Bronchial epithelial cell (primary cell): ENCODE results near the gene CKM. TPM values are rescaled to one million over a fixed set of nuclear protein-coding genes. Genes with fewer than 3 reads are reported as not detected.

ENCODE experiments used
- DNase-seq: peaks from one replicate; pipeline ENCODE4 v3.0.0-alpha.2; 2010; ENCODE audit warnings: low read depth
- FAIRE-seq: peaks from 2 replicates; lab custom pipeline; 2011; peaks lifted over from hg19 to GRCh38; lab: Jason Lieb, UNC
- H3K27me3 ChIP-seq: 2 replicates; pipeline ENCODE4 v1.5.1; 2011; ENCODE audit warnings: low read length; ENCODE audit not compliant: control insufficient read depth, insufficient read depth
- H3K36me3 ChIP-seq: 2 replicates; pipeline ENCODE4 v1.5.1; 2011; ENCODE audit warnings: low read length; ENCODE audit not compliant: control insufficient read depth, insufficient read depth
- H3K4me3 ChIP-seq: 2 replicates; pipeline ENCODE4 v1.5.1; 2011; ENCODE audit warnings: mild to moderate bottlenecking, low read depth, low read length, control low read depth
- CTCF ChIP-seq: IDR thresholded peaks from 2 replicates; pipeline ENCODE4 v1.5.1; 2011; ENCODE audit warnings: mild to moderate bottlenecking, moderate library complexity, low read length, control low read depth, inconsistent platforms; ENCODE audit not compliant: insufficient read depth, severe bottlenecking
- total RNA-seq: library from RNA; depleted of rRNA; stranded (reverse); fragments of >200 nt; gene quantifications from 2 replicates; pipeline ENCODE4 v1.2.1, GENCODE V29; 2014

CKM gene
- total RNA-seq, 1 donor from 2014 or later: under 0.01 TPM

GRCh38 chr19:45363861-45364459 is 41.3 kb upstream of the CKM start:
- no peak for DNase-seq
- Histone ChIP-seq H3K4me3 (no peak overlapping the region), H3K27me3 (no peaks in the 10 kb centered on the region), H3K36me3 (peaks cover 16% of the 10 kb centered on the region)
- TF ChIP-seq CTCF: no peak
- no peak for FAIRE-seq

GRCh38 chr19:45362291-45362690 is 39.6 kb upstream of the CKM start:
- TF ChIP-seq CTCF: no peak
- Histone ChIP-seq H3K27me3 (no peaks in the 10 kb centered on the region), H3K36me3 (peaks cover 14% of the 10 kb centered on the region), H3K4me3 (no peak overlapping the region)
- FAIRE-seq (no peak), DNase-seq (no peak)

GRCh38 chr19:45361608-45362007 is 38.9 kb upstream of the CKM start:
- FAIRE-seq: no peak
- no peak for TF ChIP-seq CTCF
- Histone ChIP-seq H3K27me3 (no peaks in the 10 kb centered on the region), H3K36me3 (peaks cover 16% of the 10 kb centered on the region), H3K4me3 (no peak overlapping the region)
- DNase-seq: no peak

- DNase-seq: no peak
- Histone ChIP-seq H3K36me3 (peaks cover 15% of the 10 kb centered on the region), H3K27me3 (no peaks in the 10 kb centered on the region), H3K4me3 (no peak overlapping the region)
- no peak for FAIRE-seq
- no peak for TF ChIP-seq CTCF
These were observed 35.6 kb upstream of the CKM start for GRCh38 chr19:45358213-45358792.

- H3K27me3 ChIP-seq: no peaks in the 10 kb centered on the region
- no peak overlapping the region for H3K4me3 ChIP-seq
- FAIRE-seq: no peak
- no peak for DNase-seq
- peaks cover 12% of the 10 kb centered on the region for H3K36me3 ChIP-seq
- no peak for TF ChIP-seq CTCF
These were observed 34.7 kb upstream of the CKM start for GRCh38 chr19:45357445-45357783.

GRCh38 chr19:45356760-45357444 is 34.2 kb upstream of the CKM start:
- DNase-seq: no peak
- FAIRE-seq: no peak
- H3K27me3 ChIP-seq: no peaks in the 10 kb centered on the region
- no peak for TF ChIP-seq CTCF
- H3K36me3 ChIP-seq: peaks cover 10% of the 10 kb centered on the region
- no peak overlapping the region for H3K4me3 ChIP-seq
